ENCODE results near the gene MRGPRX1. TPM values are rescaled to one million over a fixed set of nuclear protein-coding genes. Genes with fewer than 3 reads are reported as not detected.

Gene MRGPRX1
- total RNA-seq, 1 experiment from 2014 or later = not detected

GRCh38 chr11:18912883-18913282, 26.3 kb downstream of the MRGPRX1 start:
- Histone ChIP-seq H3K9me3 (ENCODE audit: control insufficient read depth, low read depth, low read length) (no peaks in the 10 kb centered on the region), H2BK120ac (ENCODE audit: low read depth, low read length, poor library complexity, severe bottlenecking) (no peak overlapping the region), H3K4me1 (ENCODE audit: insufficient read depth, low read length) (no peaks in the 10 kb centered on the region), H2BK20ac (ENCODE audit: low read depth, low read length, poor library complexity, severe bottlenecking) (no peak overlapping the region), H3K27me3 (ENCODE audit: insufficient read depth, low read length) (no peaks in the 10 kb centered on the region), H3K27ac (ENCODE audit: insufficient read length, low read depth, low read length) (no peak overlapping the region), H3T11ph (ENCODE audit: low read length) (no peak overlapping the region), H4K8ac (replicated peaks; ENCODE audit: insufficient read length, low read depth, low read length) (no peak overlapping the region), H3K79me2 (ENCODE audit: insufficient read depth, low read length) (no peaks in the 10 kb centered on the region), H2AFZ (ENCODE audit: low read length) (no peak overlapping the region), H3K14ac (ENCODE audit: insufficient read depth, low read length) (no peak overlapping the region), H3K23me2 (ENCODE audit: insufficient read length, low read depth, low read length, poor library complexity, severe bottlenecking) (no peaks in the 10 kb centered on the region), H3K4ac (ENCODE audit: low read depth, low read length) (no peak overlapping the region), H4K5ac (ENCODE audit: insufficient read length, low read depth, low read length) (no peak overlapping the region), H2BK5ac (ENCODE audit: insufficient read length, low read length) (no peak overlapping the region), H3K23ac (ENCODE audit: insufficient read length, low read depth, low read length) (no peak overlapping the region), H3K4me2 (ENCODE audit: insufficient read depth, insufficient read length, low read length) (no peak overlapping the region), H3K18ac (ENCODE audit: insufficient read length, low read depth, low read length) (no peak overlapping the region), H4K20me1 (ENCODE audit: control insufficient read depth, insufficient read depth, insufficient read length) (no peaks in the 10 kb centered on the region), H3K9ac (ENCODE audit: extremely low read depth, insufficient read length, low read length) (no peak overlapping the region), H2AK5ac (ENCODE audit: insufficient read length, low read length) (no peak overlapping the region), H3K56ac (ENCODE audit: insufficient read length, low read depth, low read length) (no peak overlapping the region), H2BK15ac (ENCODE audit: low read depth, low read length) (no peak overlapping the region), H4K91ac (ENCODE audit: insufficient read length, low read depth, low read length) (no peak overlapping the region), H2BK12ac (ENCODE audit: insufficient read length, low read depth, low read length) (no peak overlapping the region), H3K79me1 (ENCODE audit: insufficient read depth, low read depth, low read length, poor library complexity, severe bottlenecking) (no peaks in the 10 kb centered on the region)
- WGBS (ENCODE audit: extremely low coverage, insufficient read length, low lambda C conversion rate) = no CpG with 5 or more reads among the region's 2 CpGs
- Mint-ChIP-seq H3K9me3 (peaks cover 0 to 1% of the 10 kb centered on the region in 2 experiments; a peak in 1 of 5 replicates), H3K27me3 (ENCODE audit: low read depth) (no peaks in the 10 kb centered on the region), H3K4me1 (peaks cover 12 to 13% of the 10 kb centered on the region in 2 experiments), H3K27ac (peak overlapping the region in 1 of 3 experiments; percentile 36; a peak in 1 of 7 replicates), H3K36me3 (ENCODE audit: insufficient read depth in 1 of 3, low read depth in 3 of 3) (no peaks in the 10 kb centered on the region; a peak in 1 of 7 replicates), H3K4me3 (no peak overlapping the region)
- DNase-seq = no peak
- TF ChIP-seq CTCF (conservative IDR thresholded peaks at IDR 0.05) = no peak

All from H9 (cell line).